Measurements from ENCODE around the gene CSTF2. TPM values are rescaled to one million over a fixed set of nuclear protein-coding genes. Genes with fewer than 3 reads are reported as not detected.

The CSTF2 gene
- total RNA-seq, 1 donor from 2014 or later: 13.2 TPM

DNA sequence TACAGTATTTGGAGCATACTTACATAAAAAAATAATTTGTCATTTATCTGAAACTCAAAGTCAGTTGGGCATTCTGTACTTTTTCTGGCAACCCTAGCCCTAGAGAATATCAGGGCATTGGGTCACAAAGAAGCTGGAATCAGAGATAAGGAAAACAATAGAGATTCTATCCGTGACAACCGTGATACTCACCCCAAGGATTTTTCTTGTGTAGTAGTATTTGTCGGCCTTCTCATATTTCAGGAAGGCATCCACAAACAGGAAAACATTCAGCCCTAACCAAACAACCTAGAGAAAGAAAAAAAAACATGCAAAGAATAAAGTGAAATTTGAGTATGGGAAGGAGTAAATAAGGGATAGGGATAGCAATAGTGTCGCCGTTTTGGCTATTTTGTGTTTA is 50.3 kb downstream of the CSTF2 start:
- DNase-seq (ENCODE audit: low read depth in 2 of 2): peak in 1 of 2 donors; percentile 71

DNA sequence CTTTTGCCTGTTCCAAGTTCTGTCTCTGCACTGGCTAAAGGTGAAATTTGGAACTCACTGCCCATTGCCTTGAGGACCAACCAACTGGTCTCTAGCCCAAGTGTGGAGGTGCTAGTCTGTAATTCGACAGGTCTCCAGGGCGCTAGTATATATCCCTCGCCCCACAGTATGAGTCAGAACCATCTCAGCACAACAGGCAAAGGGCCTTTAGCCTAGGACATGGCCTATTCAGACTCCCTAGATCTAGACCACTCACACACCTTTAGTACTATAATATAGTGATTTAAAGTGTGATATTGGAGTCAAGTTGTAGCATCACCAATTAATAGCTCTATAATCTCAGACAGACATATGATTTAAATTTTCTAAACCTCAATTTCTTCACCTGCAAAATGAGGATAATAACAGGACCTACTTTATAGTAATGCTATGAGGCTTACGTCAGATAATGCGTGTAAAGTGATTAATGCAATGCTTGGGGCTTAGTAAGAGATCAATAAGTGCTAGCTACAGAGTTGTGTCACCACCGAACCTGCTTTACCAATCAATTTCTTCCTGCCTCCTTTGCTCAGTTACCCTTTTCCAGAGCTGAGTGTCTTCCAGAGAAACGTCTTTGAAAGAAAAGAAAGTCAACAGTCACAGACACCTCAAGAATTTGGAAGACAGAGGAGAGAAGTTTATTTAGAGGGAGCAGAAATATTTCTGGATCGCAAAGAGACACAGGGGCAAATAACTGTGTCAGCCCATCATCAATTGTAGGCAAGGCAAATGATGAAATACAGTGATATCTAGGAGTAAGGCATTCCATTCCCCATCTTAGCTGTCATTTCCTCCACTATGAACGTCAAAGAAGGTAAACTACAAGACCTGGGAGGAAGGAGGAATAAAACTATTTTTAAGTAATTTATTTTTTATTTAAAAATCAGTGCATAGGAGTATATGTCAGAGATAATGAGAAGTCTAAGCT is 51.7 kb downstream of the CSTF2 start:
- DNase-seq (ENCODE audit: low read depth in 2 of 2): no peak

DNA sequence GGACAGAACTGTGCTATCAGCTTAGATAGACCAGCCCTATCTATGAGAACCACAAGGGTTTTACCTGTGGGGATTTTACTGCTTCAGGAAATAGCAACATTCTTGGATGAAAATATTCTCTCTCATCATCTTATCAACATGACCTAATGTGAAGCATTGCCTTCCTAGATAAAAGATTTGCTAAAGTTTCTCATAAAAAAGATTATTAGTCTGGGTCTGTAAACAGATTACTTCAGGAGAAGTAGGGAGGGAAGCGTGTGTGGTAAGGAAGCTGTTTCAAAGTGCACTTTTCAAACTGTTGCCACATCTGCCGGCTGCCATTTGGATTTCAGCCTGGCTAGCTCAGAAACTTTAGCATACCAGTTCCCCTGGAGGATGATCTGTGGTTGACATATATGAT is 54.1 kb downstream of the CSTF2 start, which contains the start of gene NOX1:
TSS of gene NOX1 (minus strand) at position 35 of the 400 bp plus-strand sequence. CDS start 220 bp downstream, outside the sequence.
- DNase-seq (ENCODE audit: low read depth in 2 of 2): no peak

DNA sequence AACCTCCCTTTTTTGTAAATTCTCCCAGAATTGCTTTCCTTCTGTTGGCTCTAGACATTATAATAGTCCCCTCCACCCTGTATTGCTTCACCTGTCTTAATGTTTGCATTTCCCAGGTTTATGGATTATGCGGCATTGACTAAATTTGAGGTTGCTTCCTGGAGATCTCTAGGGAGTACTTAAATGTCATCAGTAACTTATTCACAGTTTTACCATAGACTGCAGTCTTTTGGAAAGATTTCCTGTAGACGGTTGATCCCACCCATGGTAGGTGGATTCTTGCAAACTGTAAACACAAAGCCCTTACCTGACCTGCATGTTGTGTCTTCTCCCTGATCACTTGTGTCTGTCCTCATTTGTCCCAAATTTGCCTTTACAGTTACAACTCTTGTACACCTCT is 60.2 kb downstream of the CSTF2 start:
- no peak for DNase-seq (ENCODE audit: low read depth in 2 of 2)

DNA sequence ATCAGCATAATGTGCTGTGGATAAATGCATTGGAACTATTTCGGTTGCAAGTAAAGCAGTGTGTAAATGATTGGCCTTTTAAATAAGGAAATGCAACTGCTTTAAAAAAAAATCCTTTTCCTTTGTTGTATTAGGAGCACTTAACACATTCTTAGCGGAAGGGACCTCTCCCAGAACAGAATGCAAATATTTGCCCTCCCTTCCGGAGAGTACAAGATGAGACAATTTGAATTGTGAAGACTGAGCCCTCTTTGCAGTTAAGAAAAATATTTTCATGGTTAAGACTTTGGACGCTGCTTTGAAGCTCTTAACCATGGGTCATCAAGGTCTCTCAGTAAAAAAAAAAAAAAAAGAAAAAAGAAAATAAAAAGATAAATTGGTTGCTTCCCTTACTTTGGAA is 63.5 kb downstream of the CSTF2 start:
- peak in 1 of 2 donors; percentile 48 for DNase-seq (ENCODE audit: low read depth in 2 of 2)

Other genes starting within 250 kb of the CSTF2 start
- gene TNMD, start 235.5 kb upstream of the CSTF2 start, total RNA-seq: not detected in 2 replicates
- 42.2 and 67.5 TPM in 2 replicates for gene TSPAN6, start 183.6 kb upstream of the CSTF2 start, total RNA-seq
- 1.9 and 4.0 TPM in 2 replicates for gene SRPX2, start 176.2 kb upstream of the CSTF2 start, total RNA-seq
- 16.8 and 43.4 TPM in 2 replicates for gene SYTL4, start 88.3 kb upstream of the CSTF2 start, total RNA-seq
- gene NOX1, start 54.0 kb downstream of the CSTF2 start, total RNA-seq: not detected in 2 replicates
- gene XKRX, start 108.5 kb downstream of the CSTF2 start, total RNA-seq: under 0.01 TPM in 1 of 2 replicates, not detected in the other
- not detected in 2 replicates for gene ARL13A, start 149.3 kb downstream of the CSTF2 start, total RNA-seq
- gene TRMT2B, start 231.7 kb downstream of the CSTF2 start, total RNA-seq: 14.5 and 17.1 TPM in 2 replicates

All from dermis microvascular lymphatic vessel endothelial cell (primary cell).